ENCODE data around the gene COX19. TPM values are rescaled to one million over a fixed set of nuclear protein-coding genes. Genes with fewer than 3 reads are reported as not detected.

COX19 gene
- total RNA-seq, 4 donors from 2014 or later, result 11.6 to 55.2 (median 13.2) TPM

DNA sequence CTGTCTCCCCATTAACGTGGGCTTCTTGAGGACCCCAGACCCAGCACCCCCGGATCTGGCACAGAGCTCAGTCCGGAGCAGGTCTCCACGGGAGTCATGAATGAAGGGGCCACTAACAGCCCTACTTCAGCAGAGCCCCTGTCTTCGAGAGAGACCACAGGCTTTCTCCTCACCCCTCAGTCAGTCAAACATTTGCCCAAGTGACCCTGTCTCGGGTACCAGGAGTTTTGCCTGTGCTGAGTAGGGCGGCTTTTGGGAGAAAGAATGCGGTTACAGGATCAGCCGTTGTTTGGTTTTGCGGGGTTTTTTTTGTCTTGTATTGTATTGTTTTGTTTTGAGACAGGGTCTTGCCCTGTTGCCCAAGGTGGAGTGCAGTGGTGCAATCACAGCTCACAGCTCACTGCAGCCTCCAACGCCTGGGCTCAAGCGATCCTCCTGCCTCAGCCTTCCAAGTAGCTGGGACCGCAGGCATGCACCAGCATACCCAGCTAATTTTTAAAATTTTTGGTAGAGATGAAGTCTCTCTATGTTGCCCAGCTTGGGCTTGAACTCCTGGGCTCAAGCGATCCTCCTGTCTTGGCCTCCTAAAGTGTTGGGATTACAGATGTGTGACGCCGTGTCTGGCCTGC lies 37.4 kb downstream of the COX19 start:
- peak in 1 of 2 donors; percentile 25 for DNase-seq (ENCODE audit: low spot score in 2 of 2)
- 90% methylated on average over 14 of the region's 16 CpGs for WGBS
- no peak for TF ChIP-seq POLR2A (IDR thresholded peaks at IDR 0.05)
- no peak for TF ChIP-seq POLR2AphosphoS5 (IDR thresholded peaks at IDR 0.05)
- TF ChIP-seq, protein P1, sequence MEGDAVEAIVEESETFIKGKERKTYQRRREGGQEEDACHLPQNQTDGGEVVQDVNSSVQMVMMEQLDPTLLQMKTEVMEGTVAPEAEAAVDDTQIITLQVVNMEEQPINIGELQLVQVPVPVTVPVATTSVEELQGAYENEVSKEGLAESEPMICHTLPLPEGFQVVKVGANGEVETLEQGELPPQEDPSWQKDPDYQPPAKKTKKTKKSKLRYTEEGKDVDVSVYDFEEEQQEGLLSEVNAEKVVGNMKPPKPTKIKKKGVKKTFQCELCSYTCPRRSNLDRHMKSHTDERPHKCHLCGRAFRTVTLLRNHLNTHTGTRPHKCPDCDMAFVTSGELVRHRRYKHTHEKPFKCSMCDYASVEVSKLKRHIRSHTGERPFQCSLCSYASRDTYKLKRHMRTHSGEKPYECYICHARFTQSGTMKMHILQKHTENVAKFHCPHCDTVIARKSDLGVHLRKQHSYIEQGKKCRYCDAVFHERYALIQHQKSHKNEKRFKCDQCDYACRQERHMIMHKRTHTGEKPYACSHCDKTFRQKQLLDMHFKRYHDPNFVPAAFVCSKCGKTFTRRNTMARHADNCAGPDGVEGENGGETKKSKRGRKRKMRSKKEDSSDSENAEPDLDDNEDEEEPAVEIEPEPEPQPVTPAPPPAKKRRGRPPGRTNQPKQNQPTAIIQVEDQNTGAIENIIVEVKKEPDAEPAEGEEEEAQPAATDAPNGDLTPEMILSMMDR (IDR thresholded peaks at IDR 0.05), result no peak
- no peak for TF ChIP-seq EP300 (IDR thresholded peaks at IDR 0.05)
- H3K36me3 ChIP-seq, result no peaks in the 10 kb centered on the region
- no peaks in the 10 kb centered on the region for H3K9me3 ChIP-seq
- no peaks in the 10 kb centered on the region for H3K4me1 ChIP-seq
- H3K27me3 ChIP-seq, result no peaks in the 10 kb centered on the region
- no peak overlapping the region for H3K27ac ChIP-seq
- no peak overlapping the region for H3K4me3 ChIP-seq

DNA sequence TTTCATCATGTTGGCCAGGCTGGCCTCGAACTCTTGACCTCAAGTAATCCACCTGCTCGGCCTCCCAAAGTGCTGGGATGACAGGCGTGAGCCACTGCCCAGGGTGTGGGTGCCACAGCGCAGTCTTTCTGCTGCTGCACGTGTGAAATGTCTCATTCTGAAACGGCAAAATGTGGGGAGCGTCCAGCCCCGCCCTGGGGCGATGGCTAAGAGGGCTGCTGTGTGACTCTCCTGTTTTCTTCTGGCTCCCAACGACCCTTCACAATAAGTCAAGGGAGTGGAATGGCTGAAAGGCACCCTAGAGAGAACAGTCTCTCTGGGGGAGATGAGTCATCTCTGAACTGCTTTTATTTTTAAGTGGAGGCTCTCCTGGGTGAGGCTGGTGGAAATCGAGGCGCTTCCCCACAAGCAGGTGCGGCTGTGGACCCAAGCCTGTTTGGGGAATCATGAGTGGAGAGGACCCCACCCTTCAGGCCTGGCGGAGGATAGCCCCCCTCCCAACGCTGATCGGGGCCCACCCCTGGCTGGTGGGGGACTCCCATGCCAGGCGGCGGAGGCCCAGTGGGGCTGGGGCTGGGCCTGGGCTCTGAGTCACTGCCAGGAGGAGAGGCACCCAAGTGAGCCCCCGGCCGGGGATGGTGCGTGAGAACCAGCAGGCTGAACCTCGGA lies 38.8 kb downstream of the COX19 start:
- no peak overlapping the region for H3K27ac ChIP-seq
- H3K36me3 ChIP-seq, result no peaks in the 10 kb centered on the region
- 62% methylated on average over 11 of the region's 22 CpGs for WGBS
- H3K9me3 ChIP-seq, result no peaks in the 10 kb centered on the region
- H3K4me3 ChIP-seq, result no peak overlapping the region
- peak in 1 of 2 donors; percentile 61 for DNase-seq (ENCODE audit: low spot score in 2 of 2)
- TF ChIP-seq POLR2AphosphoS5 (IDR thresholded peaks at IDR 0.05), result no peak
- TF ChIP-seq, protein P1 (IDR thresholded peaks at IDR 0.05), result no peak
- TF ChIP-seq POLR2A (IDR thresholded peaks at IDR 0.05), result no peak
- no peak for TF ChIP-seq EP300 (IDR thresholded peaks at IDR 0.05)
- no peaks in the 10 kb centered on the region for H3K4me1 ChIP-seq
- no peaks in the 10 kb centered on the region for H3K27me3 ChIP-seq

DNA sequence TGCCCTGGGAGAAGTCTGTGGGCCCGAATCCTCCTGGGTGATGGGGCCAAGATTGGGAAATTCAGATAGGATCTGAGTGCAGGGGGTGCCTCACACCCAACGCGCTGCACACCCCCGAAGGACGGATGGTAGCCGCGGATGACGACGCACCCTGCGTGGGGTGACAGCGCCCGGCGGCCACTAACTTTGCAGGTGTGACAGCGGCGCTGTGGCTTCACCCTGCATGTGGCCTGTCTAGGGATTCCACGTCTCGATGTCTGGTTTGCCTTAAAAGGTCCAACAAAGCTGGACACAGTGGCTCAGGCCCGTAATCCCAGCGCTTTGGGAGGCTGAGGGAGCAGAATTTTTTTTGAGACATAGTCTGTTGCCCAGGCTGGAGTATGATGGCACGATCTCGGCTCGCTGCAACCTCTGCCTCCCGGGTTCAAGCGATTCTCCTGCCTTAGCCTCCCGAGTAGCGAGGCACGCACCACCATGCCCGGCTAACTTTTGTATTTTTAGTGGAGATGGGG lies 39.4 kb downstream of the COX19 start:
- peak in 1 of 2 donors; percentile 48 for DNase-seq (ENCODE audit: low spot score in 2 of 2)
- Histone ChIP-seq H3K9me3 (no peaks in the 10 kb centered on the region), H3K4me1 (no peaks in the 10 kb centered on the region), H3K4me3 (no peak overlapping the region), H3K27ac (no peak overlapping the region), H3K27me3 (no peaks in the 10 kb centered on the region), H3K36me3 (no peaks in the 10 kb centered on the region)
- TF ChIP-seq POLR2A (IDR thresholded peaks at IDR 0.05) (no peak), EP300 (IDR thresholded peaks at IDR 0.05) (no peak), POLR2AphosphoS5 (IDR thresholded peaks at IDR 0.05) (no peak)
- TF ChIP-seq, protein P1 (IDR thresholded peaks at IDR 0.05), result no peak
- 96% methylated on average over 14 of the region's 28 CpGs for WGBS

DNA sequence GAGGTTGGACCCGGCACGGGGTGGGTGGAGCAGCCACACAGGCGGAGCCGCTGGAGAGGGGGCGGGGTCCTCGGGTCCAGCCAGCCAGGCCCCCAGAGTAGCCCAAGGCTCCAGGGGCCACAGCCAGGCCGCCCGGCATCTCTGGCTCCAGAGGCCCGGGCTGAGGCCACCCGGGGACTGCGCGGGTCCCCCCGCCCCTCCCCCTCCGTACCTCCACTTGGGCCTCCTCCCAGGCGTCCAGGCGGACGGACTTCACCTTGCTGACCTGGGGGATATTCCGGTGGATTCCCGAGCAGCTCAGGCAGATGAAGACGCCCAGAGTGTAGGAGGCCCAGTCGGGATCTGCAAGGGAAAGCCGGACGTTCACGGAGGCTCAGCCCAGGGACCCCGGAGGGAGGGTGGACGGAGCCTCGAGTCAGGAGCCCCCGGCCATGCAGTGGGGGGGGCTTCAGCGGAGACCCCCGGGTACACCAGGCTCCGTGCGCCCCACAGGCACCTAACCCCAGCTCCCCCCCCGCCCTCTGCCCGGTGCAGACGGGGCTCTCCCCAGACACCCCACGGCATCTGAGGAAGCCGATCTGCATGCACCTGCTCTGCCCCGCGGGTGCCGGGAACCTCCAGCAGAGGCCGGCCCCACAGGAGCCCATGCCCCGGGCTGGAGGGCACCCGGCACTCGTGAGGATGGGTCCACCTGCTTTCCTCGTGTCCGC lies 40.0 kb downstream of the COX19 start:
- Histone ChIP-seq H3K27me3 (no peaks in the 10 kb centered on the region), H3K9me3 (no peaks in the 10 kb centered on the region), H3K4me1 (no peaks in the 10 kb centered on the region), H3K27ac (no peak overlapping the region), H3K36me3 (no peaks in the 10 kb centered on the region), H3K4me3 (no peak overlapping the region)
- DNase-seq (ENCODE audit: low spot score in 2 of 2), result peak in 1 of 2 donors; percentile 57
- 85% methylated on average over 8 of the region's 46 CpGs for WGBS
- TF ChIP-seq POLR2AphosphoS5 (IDR thresholded peaks at IDR 0.05) (no peak), EP300 (IDR thresholded peaks at IDR 0.05) (no peak), POLR2A (IDR thresholded peaks at IDR 0.05) (no peak)
- TF ChIP-seq, protein P1 (IDR thresholded peaks at IDR 0.05), result no peak
